ENCODE results near the gene WDR18.

The WDR18 gene

DNA sequence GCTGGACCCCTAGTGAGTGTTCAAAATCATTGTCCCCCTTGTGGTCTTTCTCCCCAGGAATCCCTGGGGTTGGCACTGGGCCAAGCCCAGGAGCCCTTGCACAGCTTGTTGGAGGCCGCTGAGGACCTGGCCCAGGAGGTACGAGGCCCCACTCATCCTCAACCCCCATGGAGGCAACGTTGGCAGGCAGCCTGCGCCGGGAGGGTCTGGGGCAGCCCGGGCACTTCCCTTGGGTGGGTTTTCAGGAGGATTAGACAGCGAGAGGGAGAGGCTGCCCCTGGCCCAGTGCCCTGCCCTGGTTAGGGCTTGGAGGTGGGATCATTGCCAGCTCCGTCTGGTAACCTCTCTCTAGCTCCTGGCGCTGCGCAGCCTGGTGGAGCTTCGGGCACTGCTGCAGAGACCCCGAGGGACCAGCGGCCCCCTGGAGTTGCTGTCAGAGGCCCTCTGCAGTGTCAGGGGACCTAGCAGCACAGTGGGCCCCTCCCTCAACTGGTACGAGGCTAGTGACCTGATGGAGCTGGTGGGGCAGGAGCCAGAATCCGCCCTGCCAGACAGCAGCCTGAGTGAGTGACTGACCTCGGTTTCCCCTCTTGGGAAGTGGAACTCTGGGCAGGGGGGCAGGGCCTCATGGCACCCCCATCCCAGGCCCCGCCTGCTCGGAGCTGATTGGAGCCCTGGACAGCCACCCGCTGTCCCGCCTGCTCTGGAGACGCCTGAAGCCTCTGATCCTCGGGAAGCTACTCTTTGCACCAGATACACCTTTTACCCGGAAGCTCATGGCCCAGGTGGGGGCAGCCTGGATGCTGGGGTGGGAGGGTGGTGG, 58.8 kb downstream of the WDR18 start:
- no peak for DNase-seq (ENCODE audit: low read depth)
